OCI-LY7 (cell line): ENCODE measurements around the gene FLAD1. TPM values are rescaled to one million over a fixed set of nuclear protein-coding genes. Genes with fewer than 3 reads are reported as not detected.

Source experiments
- BruUV-seq: library from RNA; stranded (reverse); fragments of 400-500 nt; replicated peaks from 2 replicates; lab custom pipeline; 2021; lab: Mats Ljungman, UMichigan
- CTCF ChIA-PET: fragments of 300-600 bp; sonication (Branson Sonifier 250); formaldehyde crosslinking; loops from one replicate; lab custom pipeline; 2022; ENCODE audit warnings: antibody characterized with exemption; ENCODE audit not compliant: unreplicated experiment; lab: Charles Lee
- POLR2A ChIA-PET: fragments of 300-600 bp; sonication (Branson Sonifier 250); formaldehyde crosslinking; loops from one replicate; lab custom pipeline; 2022; ENCODE audit warnings: antibody characterized with exemption; lab: Charles Lee
- DNase-seq: peaks from one replicate; pipeline ENCODE4 v3.0.0-alpha.2; 2015; ENCODE audit warnings: low spot score
- H2AFZ ChIP-seq: fragments of 200-600 bp; sonication (generic), shearing (Covaris generic); 2 replicates; pipeline ENCODE4 v1.6.1; 2014; ENCODE audit warnings: mild to moderate bottlenecking, antibody characterized with exemption, low read length, moderate library complexity
- H3K27ac ChIP-seq: fragments of 200-600 bp; sonication (generic); 2 replicates; pipeline ENCODE4 v1.5.1; 2014; ENCODE audit warnings: mixed run types, low read depth, mild to moderate bottlenecking, moderate library complexity, low read length, inconsistent platforms; ENCODE audit not compliant: poor library complexity, severe bottlenecking
- H3K36me3 ChIP-seq: fragments of 200-600 bp; sonication (generic); 2 replicates; pipeline ENCODE4 v1.6.1; 2014; ENCODE audit warnings: mild to moderate bottlenecking, antibody characterized with exemption, low read length, moderate library complexity, mixed read lengths; ENCODE audit not compliant: insufficient read depth
- H3K4me1 ChIP-seq: fragments of 200-600 bp; sonication (generic); 2 replicates; pipeline ENCODE4 v1.5.1; 2014; ENCODE audit warnings: mild to moderate bottlenecking, low read length; ENCODE audit not compliant: insufficient read depth, poor library complexity, severe bottlenecking
- H3K4me2 ChIP-seq: fragments of 200-600 bp; sonication (generic); 2 replicates; pipeline ENCODE4 v1.6.1; 2014; ENCODE audit warnings: mild to moderate bottlenecking, low read length
- H3K4me3 ChIP-seq: fragments of 200-600 bp; sonication (generic); 2 replicates; pipeline ENCODE4 v1.5.1; 2014; ENCODE audit warnings: mild to moderate bottlenecking, low read depth, low read length; ENCODE audit not compliant: poor library complexity, severe bottlenecking
- H3K79me2 ChIP-seq: fragments of 200-600 bp; sonication (generic); 2 replicates; pipeline ENCODE4 v1.6.1; 2016; ENCODE audit warnings: low read depth, mild to moderate bottlenecking, low read length, moderate library complexity, mixed read lengths; ENCODE audit not compliant: insufficient read depth
- H3K9me2 ChIP-seq: fragments of 200-600 bp; sonication (generic); 2 replicates; pipeline ENCODE4 v1.6.1; 2016; ENCODE audit warnings: mild to moderate bottlenecking, low read length, mixed read lengths; ENCODE audit not compliant: insufficient read depth
- H3K9me3 ChIP-seq: fragments of 200-600 bp; sonication (generic); 2 replicates; pipeline ENCODE4 v1.6.1; 2014; ENCODE audit warnings: mild to moderate bottlenecking, mixed run types, low read length, mixed read lengths
- H4K20me1 ChIP-seq: fragments of 200-600 bp; sonication (generic); 2 replicates; pipeline ENCODE4 v1.6.1; 2014; ENCODE audit warnings: mild to moderate bottlenecking, antibody characterized with exemption, low read length, moderate library complexity, mixed read lengths; ENCODE audit not compliant: insufficient read depth
- CTCF ChIP-seq: fragments of 200-600 bp; sonication (generic); conservative IDR thresholded peaks from 2 replicates; pipeline ENCODE4 v1.5.1; 2014; ENCODE audit warnings: mild to moderate bottlenecking, antibody characterized with exemption, low read length, moderate library complexity, mixed read lengths
- EZH2phosphoT487 ChIP-seq: fragments of 200-600 bp; sonication (generic); IDR thresholded peaks from 2 replicates; pipeline ENCODE4 v1.6.1; 2018; ENCODE audit warnings: low read depth, borderline replicate concordance, mild to moderate bottlenecking, mixed run types, antibody characterized with exemption, low read length, moderate library complexity, mixed read lengths
- intact Hi-C: fragments of 100-400 bp; cut with micrococcal nuclease; formaldehyde crosslinking; loops from one replicate; pipeline ENCODE4 v1.10.0; 2022; ENCODE audit not compliant: unreplicated experiment
- total RNA-seq, 2 experiments: library from RNA; depleted of rRNA in 1 of 2; stranded (reverse); fragments of >200 nt in 1 of 2; shearing (Covaris generic) in 1 of 2; gene quantifications; 2 replicates each; pipeline ENCODE4 v1.2.3, GENCODE V29; 2014 to 2022

The FLAD1 gene
- total RNA-seq, 2 experiments from 2014 or later, result 52.7 to 57.9 TPM

DNA sequence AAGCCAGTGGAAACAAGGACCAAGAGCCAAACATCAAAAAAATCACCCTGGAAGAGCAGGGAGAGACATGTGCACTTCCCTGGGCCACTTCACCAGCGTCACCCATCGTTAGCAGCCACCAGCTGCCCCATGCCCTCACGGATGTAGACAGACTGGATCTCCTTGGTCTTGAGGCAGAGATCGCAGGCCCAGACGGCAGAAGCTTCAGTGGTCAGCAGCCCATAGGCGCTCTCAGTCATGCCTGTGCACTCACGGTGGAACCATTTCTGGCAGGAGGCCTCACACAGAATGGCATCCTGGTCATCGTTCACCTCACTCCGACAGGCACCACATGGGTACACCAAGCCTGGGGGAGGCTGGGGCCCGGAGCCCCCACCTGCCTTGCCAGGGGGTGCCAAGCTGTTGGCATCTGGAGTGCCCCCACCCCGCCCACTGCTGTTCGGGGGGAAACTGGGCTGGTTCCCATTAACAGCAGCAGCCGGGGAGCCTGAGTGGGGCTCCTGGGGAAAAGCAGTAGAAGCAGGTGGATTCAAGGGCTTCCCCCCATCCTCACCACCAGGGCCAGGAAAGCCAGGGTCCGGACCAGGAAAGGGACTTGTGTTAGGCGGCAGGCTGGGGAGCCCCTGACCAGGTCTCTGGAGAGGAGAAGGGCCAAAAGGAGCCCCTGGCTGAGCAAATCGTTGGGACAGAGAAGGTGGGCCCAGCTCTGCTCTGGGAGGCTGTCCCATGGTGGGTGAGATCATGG lies 24.3 kb upstream of the FLAD1 start:
- H3K4me2 ChIP-seq, result peak overlapping the region; percentile 1; the same call in 1 of the 2 replicates
- H3K4me1 ChIP-seq, result peaks cover 55% of the 10 kb centered on the region
- no peak for DNase-seq
- ChIA-PET POLR2A (interaction anchor here (1.5 kb wide), 1 partner anchor 15 kb away, joined by 6 read pairs; no protein-coding TSS in a partner anchor), CTCF (no interaction called here)
- no peak overlapping the region for H3K4me3 ChIP-seq
- H3K79me2 ChIP-seq, result peaks cover 30% of the 10 kb centered on the region
- H4K20me1 ChIP-seq, result 0 out of 2 replicates have a peak, but pooled peaks cover 4% of the 10 kb centered on the region
- no peak for TF ChIP-seq EZH2phosphoT487
- no peak for TF ChIP-seq CTCF
- H3K9me3 ChIP-seq, result no peaks in the 10 kb centered on the region
- no peak overlapping the region for H2AFZ ChIP-seq
- H3K36me3 ChIP-seq, result peaks cover 47% of the 10 kb centered on the region
- intact Hi-C loops, result no loop called here
- peak overlapping the region; percentile 5 for H3K27ac ChIP-seq
- no peaks in the 10 kb centered on the region for H3K9me2 ChIP-seq
- no TSS peak for BruUV-seq

GRCh38 chr1:154959426-154959780 lies 23.7 kb upstream of the FLAD1 start:
- H3K4me3 ChIP-seq, result no peak overlapping the region
- no peak overlapping the region for H3K27ac ChIP-seq
- CTCF ChIA-PET, result no interaction called here
- peaks cover 26% of the 10 kb centered on the region for H3K79me2 ChIP-seq
- no peaks in the 10 kb centered on the region for H3K9me2 ChIP-seq
- TF ChIP-seq EZH2phosphoT487 (no peak), CTCF (no peak)
- POLR2A ChIA-PET, result interaction anchor here (0.6 kb wide), 1 partner anchor 25 kb away, joined by 3 read pairs; no protein-coding TSS in a partner anchor
- peaks cover 52% of the 10 kb centered on the region for H3K36me3 ChIP-seq
- 0 out of 2 replicates have a peak, but pooled peaks cover 4% of the 10 kb centered on the region for H4K20me1 ChIP-seq
- intact Hi-C loops, result no loop called here
- peaks cover 49% of the 10 kb centered on the region for H3K4me1 ChIP-seq
- no peaks in the 10 kb centered on the region for H3K9me3 ChIP-seq
- no peak for DNase-seq
- H3K4me2 ChIP-seq, result no peak overlapping the region; the same call in 1 of the 2 replicates
- no peak overlapping the region for H2AFZ ChIP-seq
- no TSS peak for BruUV-seq
